Activated T-cell treated with anti-CD3 and anti-CD28 coated beads, Interleukin-2, amount 50 U/mL, for 72 hours (primary cell): Measurements from ENCODE around the gene MAF. TPM values are rescaled to one million over a fixed set of nuclear protein-coding genes. Genes with fewer than 3 reads are reported as not detected.

ENCODE experiments used
- ATAC-seq, 2 donors: fragments of 150-1000 bp; cut with Tn5 transposase; replicated peaks in 1 of 2; 2 replicates each; pipeline ENCODE4 v1.10.0; 2021; ENCODE audit warnings: moderate library complexity in 2 of 2, mild to moderate bottlenecking in 1 of 2
- DNase-seq, 2 donors: peaks; one replicate each; pipeline ENCODE4 v3.0.0; 2021 to 2022; ENCODE audit warnings: mixed read lengths in 1 of 2
- H3K27ac Mint-ChIP-seq: one replicate; pipeline ENCODE4 v1.8.0; 2022; ENCODE audit warnings: mild to moderate bottlenecking, moderate library complexity, mixed read lengths
- H3K27me3 Mint-ChIP-seq: one replicate; pipeline ENCODE4 v1.8.0; 2022; ENCODE audit warnings: low read depth, mixed read lengths
- H3K36me3 Mint-ChIP-seq, 2 donors: one replicate each; pipeline ENCODE4 v1.8.0; 2022; ENCODE audit warnings: mixed read lengths in 2 of 2, mild to moderate bottlenecking in 1 of 2; ENCODE audit not compliant: insufficient read depth in 2 of 2
- H3K4me1 Mint-ChIP-seq: one replicate; pipeline ENCODE4 v1.8.0; 2022; ENCODE audit warnings: low read depth, mixed read lengths
- H3K4me3 Mint-ChIP-seq, 2 donors: one replicate each; pipeline ENCODE4 v1.8.0; 2022; ENCODE audit warnings: mild to moderate bottlenecking in 2 of 2, mixed read lengths in 2 of 2, moderate library complexity in 2 of 2
- H3K9me3 Mint-ChIP-seq, 2 donors: one replicate each; pipeline ENCODE4 v1.8.0; 2022; ENCODE audit warnings: mixed read lengths in 2 of 2
- total RNA-seq, 2 donors: library from RNA; stranded (reverse); gene quantifications; one replicate each; pipeline ENCODE4 v1.2.3, GENCODE V29; 2022

MAF gene
- total RNA-seq, 2 donors from 2014 or later: 46.7 to 208 TPM

GRCh38 chr16:79595931-79596450, 4.5 kb downstream of the MAF start:
- DNase-seq: no peak
- Mint-ChIP-seq H3K4me3 (peak overlapping the region; percentile 90 to 92), H3K36me3 (peaks cover 10 to 24% of the 10 kb centered on the region in 2 donors), H3K4me1 (peaks cover 26% of the 10 kb centered on the region), H3K9me3 (no peaks in the 10 kb centered on the region), H3K27ac (peak overlapping the region; percentile 97), H3K27me3 (peaks cover 21% of the 10 kb centered on the region)
- ATAC-seq: no peak

GRCh38 chr16:79595231-79595641, 5.3 kb downstream of the MAF start:
- H3K4me1 Mint-ChIP-seq: peaks cover 20% of the 10 kb centered on the region
- H3K36me3 Mint-ChIP-seq: peaks cover 9 to 19% of the 10 kb centered on the region in 2 donors
- peaks cover 28% of the 10 kb centered on the region for H3K27me3 Mint-ChIP-seq
- DNase-seq: no peak
- peak overlapping the region; percentile 90 to 92 for H3K4me3 Mint-ChIP-seq
- H3K9me3 Mint-ChIP-seq: no peaks in the 10 kb centered on the region
- ATAC-seq: peak in 1 of 2 donors; percentile 25
- H3K27ac Mint-ChIP-seq: peak overlapping the region; percentile 97

GRCh38 chr16:79593754-79594153, 6.8 kb downstream of the MAF start:
- Mint-ChIP-seq H3K27ac (peak overlapping the region; percentile 85), H3K36me3 (peaks cover 7 to 15% of the 10 kb centered on the region in 2 donors), H3K4me3 (peak overlapping the region in 1 of 2 donors; percentile 78), H3K4me1 (peaks cover 19% of the 10 kb centered on the region), H3K9me3 (no peaks in the 10 kb centered on the region), H3K27me3 (peaks cover 37% of the 10 kb centered on the region)
- ATAC-seq (no peak), DNase-seq (no peak)

- Mint-ChIP-seq H3K4me1 (peaks cover 19% of the 10 kb centered on the region), H3K36me3 (peaks cover 5 to 8% of the 10 kb centered on the region in 2 donors), H3K4me3 (peak overlapping the region; percentile 25 to 78), H3K27me3 (peaks cover 41% of the 10 kb centered on the region), H3K9me3 (no peaks in the 10 kb centered on the region), H3K27ac (peak overlapping the region; percentile 85)
- ATAC-seq: peak in 1 of 2 donors; percentile 8
- no peak for DNase-seq
These were observed 7.4 kb downstream of the MAF start for GRCh38 chr16:79593074-79593531.

GRCh38 chr16:79592186-79592585, 8.4 kb downstream of the MAF start:
- peak overlapping the region; percentile 85 for H3K27ac Mint-ChIP-seq
- no peaks in the 10 kb centered on the region for H3K9me3 Mint-ChIP-seq

GRCh38 chr16:79589601-79590102, 10.9 kb downstream of the MAF start:
- Mint-ChIP-seq H3K9me3 (no peaks in the 10 kb centered on the region), H3K4me3 (peak overlapping the region; percentile 69), H3K4me1 (peaks cover 7% of the 10 kb centered on the region), H3K36me3 (peaks cover 2 to 3% of the 10 kb centered on the region in 2 donors), H3K27me3 (peaks cover 47% of the 10 kb centered on the region), H3K27ac (no peak overlapping the region)
- no peak for DNase-seq
- ATAC-seq: peak; percentile 40 to 49

More at GRCh38 chr16:79592186-79592585, 8.4 kb downstream of the MAF start:
- Mint-ChIP-seq H3K4me1 (peaks cover 19% of the 10 kb centered on the region), H3K4me3 (peak overlapping the region in 1 of 2 donors; percentile 78), H3K36me3 (peaks cover 3 to 6% of the 10 kb centered on the region in 2 donors), H3K27me3 (peaks cover 46% of the 10 kb centered on the region)
- no peak for ATAC-seq
- DNase-seq: no peak

- peaks cover 0 to 2% of the 10 kb centered on the region in 2 donors for H3K36me3 Mint-ChIP-seq
- peaks cover 55% of the 10 kb centered on the region for H3K27me3 Mint-ChIP-seq
- DNase-seq (no peak), ATAC-seq (no peak)
- H3K9me3 Mint-ChIP-seq: no peaks in the 10 kb centered on the region
- H3K4me1 Mint-ChIP-seq: peaks cover 3% of the 10 kb centered on the region
- no peak overlapping the region for H3K4me3 Mint-ChIP-seq
- no peak overlapping the region for H3K27ac Mint-ChIP-seq
These were observed 12.6 kb downstream of the MAF start for GRCh38 chr16:79587897-79588296.

- H3K4me3 Mint-ChIP-seq: no peak overlapping the region
- ATAC-seq (no peak), DNase-seq (no peak)
- no peaks in the 10 kb centered on the region for H3K9me3 Mint-ChIP-seq
- no peaks in the 10 kb centered on the region for H3K4me1 Mint-ChIP-seq
- peaks cover 51% of the 10 kb centered on the region for H3K27me3 Mint-ChIP-seq
- no peak overlapping the region for H3K27ac Mint-ChIP-seq
- H3K36me3 Mint-ChIP-seq: no peaks in the 10 kb centered on the region
These were observed 13.2 kb downstream of the MAF start for GRCh38 chr16:79587296-79587695.

- Mint-ChIP-seq H3K4me1 (no peaks in the 10 kb centered on the region), H3K9me3 (no peaks in the 10 kb centered on the region), H3K27me3 (peaks cover 40% of the 10 kb centered on the region), H3K27ac (no peak overlapping the region), H3K4me3 (no peak overlapping the region), H3K36me3 (no peaks in the 10 kb centered on the region)
- DNase-seq (no peak), ATAC-seq (no peak)
These were observed 17.7 kb downstream of the MAF start for GRCh38 chr16:79582789-79583188.

- no peaks in the 10 kb centered on the region for H3K4me1 Mint-ChIP-seq
- H3K36me3 Mint-ChIP-seq: no peaks in the 10 kb centered on the region
- no peak overlapping the region for H3K4me3 Mint-ChIP-seq
- DNase-seq (no peak), ATAC-seq (no peak)
- H3K9me3 Mint-ChIP-seq: no peaks in the 10 kb centered on the region
- peaks cover 41% of the 10 kb centered on the region for H3K27me3 Mint-ChIP-seq
- H3K27ac Mint-ChIP-seq: peak overlapping the region; percentile 30
These were observed 19.9 kb downstream of the MAF start for GRCh38 chr16:79580453-79581191.

GRCh38 chr16:79576602-79577001, 23.9 kb downstream of the MAF start:
- no peak for ATAC-seq
- no peaks in the 10 kb centered on the region for H3K4me1 Mint-ChIP-seq
- H3K27me3 Mint-ChIP-seq: peaks cover 57% of the 10 kb centered on the region
- no peak overlapping the region for H3K4me3 Mint-ChIP-seq
- no peaks in the 10 kb centered on the region for H3K9me3 Mint-ChIP-seq
- DNase-seq: no peak
- H3K36me3 Mint-ChIP-seq: no peaks in the 10 kb centered on the region
- H3K27ac Mint-ChIP-seq: no peak overlapping the region

GRCh38 chr16:79573884-79574283, 26.7 kb downstream of the MAF start:
- Mint-ChIP-seq H3K9me3 (no peaks in the 10 kb centered on the region), H3K4me3 (no peak overlapping the region), H3K27me3 (peaks cover 57% of the 10 kb centered on the region), H3K36me3 (no peaks in the 10 kb centered on the region), H3K27ac (no peak overlapping the region), H3K4me1 (no peaks in the 10 kb centered on the region)
- no peak for ATAC-seq
- no peak for DNase-seq

GRCh38 chr16:79573071-79573470, 27.5 kb downstream of the MAF start:
- Mint-ChIP-seq H3K27ac (no peak overlapping the region), H3K36me3 (no peaks in the 10 kb centered on the region), H3K27me3 (peaks cover 57% of the 10 kb centered on the region), H3K9me3 (no peaks in the 10 kb centered on the region), H3K4me1 (no peaks in the 10 kb centered on the region), H3K4me3 (no peak overlapping the region)
- no peak for DNase-seq
- ATAC-seq: no peak
